ENCODE measurements around the gene SULT6B1.

- TF ChIP-seq CTCF (IDR thresholded peaks at IDR 0.05) (no peak), POLR2A (IDR thresholded peaks at IDR 0.05) (no peak)
Observed at GRCh38 chr2:37146062-37146461, 42.4 kb downstream of the SULT6B1 start.
